ENCODE data around the gene EEF1AKMT3. TPM values are rescaled to one million over a fixed set of nuclear protein-coding genes. Genes with fewer than 3 reads are reported as not detected.

EEF1AKMT3 gene
- total RNA-seq, 2 experiments from 2014 or later, result 3.7 to 3.9 TPM

GRCh38 chr12:57740656-57741412, 31.6 kb upstream of the EEF1AKMT3 start:
- H3K4me1 Mint-ChIP-seq, result peaks cover 55% of the 10 kb centered on the region
- H3K4me3 Mint-ChIP-seq, result peak overlapping the region; percentile 94
- peaks cover 10% of the 10 kb centered on the region for H3K36me3 Mint-ChIP-seq
- H3K27me3 Mint-ChIP-seq, result no peaks in the 10 kb centered on the region
- H3K27ac Mint-ChIP-seq, result peak overlapping the region; percentile 87
- H3K9me3 Mint-ChIP-seq, result no peaks in the 10 kb centered on the region
- peak; percentile 79 for DNase-seq

GRCh38 chr12:57741413-57741789, 31.0 kb upstream of the EEF1AKMT3 start:
- Mint-ChIP-seq H3K4me3 (peak overlapping the region; percentile 94), H3K4me1 (peaks cover 58% of the 10 kb centered on the region), H3K27me3 (no peaks in the 10 kb centered on the region), H3K9me3 (no peaks in the 10 kb centered on the region), H3K27ac (peak overlapping the region; percentile 87), H3K36me3 (peaks cover 13% of the 10 kb centered on the region)
- DNase-seq, result no peak

GRCh38 chr12:57741844-57742738, 30.3 kb upstream of the EEF1AKMT3 start:
- H3K4me1 Mint-ChIP-seq, result peaks cover 54% of the 10 kb centered on the region
- no peaks in the 10 kb centered on the region for H3K27me3 Mint-ChIP-seq
- no peaks in the 10 kb centered on the region for H3K9me3 Mint-ChIP-seq
- DNase-seq, result peak; percentile 77
- H3K36me3 Mint-ChIP-seq, result peaks cover 11% of the 10 kb centered on the region
- H3K27ac Mint-ChIP-seq, result peak overlapping the region; percentile 87
- H3K4me3 Mint-ChIP-seq, result peak overlapping the region; percentile 94

GRCh38 chr12:57743769-57744168, 28.6 kb upstream of the EEF1AKMT3 start:
- Mint-ChIP-seq H3K27me3 (no peaks in the 10 kb centered on the region), H3K36me3 (peaks cover 21% of the 10 kb centered on the region), H3K4me1 (peaks cover 60% of the 10 kb centered on the region), H3K4me3 (peak overlapping the region; percentile 90), H3K27ac (peak overlapping the region; percentile 95), H3K9me3 (no peaks in the 10 kb centered on the region)
- no peak for DNase-seq

- peaks cover 59% of the 10 kb centered on the region for H3K4me1 Mint-ChIP-seq
- H3K27me3 Mint-ChIP-seq, result no peaks in the 10 kb centered on the region
Measured at GRCh38 chr12:57744194-57744776, 28.1 kb upstream of the EEF1AKMT3 start.

GRCh38 chr12:57744777-57745484, 27.5 kb upstream of the EEF1AKMT3 start, which contains the start of gene TSPAN31:
Gene TSPAN31, plus strand, starts transcription at chr12:57745039. Its CDS starts 116 bp downstream, at chr12:57745155.
- H3K27me3 Mint-ChIP-seq, result no peaks in the 10 kb centered on the region
- DNase-seq, result peak; percentile 92
- no peaks in the 10 kb centered on the region for H3K9me3 Mint-ChIP-seq
- H3K36me3 Mint-ChIP-seq, result peaks cover 27% of the 10 kb centered on the region
- H3K4me3 Mint-ChIP-seq, result peak within 1 kb of the TSS; percentile 90
- peaks cover 53% of the 10 kb centered on the region for H3K4me1 Mint-ChIP-seq
- peak within 1 kb of the TSS; percentile 95 for H3K27ac Mint-ChIP-seq

More at GRCh38 chr12:57744194-57744776, 28.1 kb upstream of the EEF1AKMT3 start:
- Mint-ChIP-seq H3K27ac (peak overlapping the region; percentile 95), H3K4me3 (peak overlapping the region; percentile 90), H3K36me3 (peaks cover 26% of the 10 kb centered on the region), H3K9me3 (no peaks in the 10 kb centered on the region)
- DNase-seq, result peak; percentile 70

- no peak for DNase-seq
- no peaks in the 10 kb centered on the region for H3K27me3 Mint-ChIP-seq
- peaks cover 55% of the 10 kb centered on the region for H3K4me1 Mint-ChIP-seq
- H3K27ac Mint-ChIP-seq, result peak overlapping the region; percentile 95
- peak overlapping the region; percentile 90 for H3K4me3 Mint-ChIP-seq
- H3K36me3 Mint-ChIP-seq, result peaks cover 31% of the 10 kb centered on the region
- no peaks in the 10 kb centered on the region for H3K9me3 Mint-ChIP-seq
Measured at GRCh38 chr12:57745485-57745881, 26.9 kb upstream of the EEF1AKMT3 start.

GRCh38 chr12:57746025-57746424, 26.4 kb upstream of the EEF1AKMT3 start:
- Mint-ChIP-seq H3K27me3 (no peaks in the 10 kb centered on the region), H3K36me3 (peaks cover 37% of the 10 kb centered on the region), H3K4me1 (peaks cover 54% of the 10 kb centered on the region), H3K4me3 (peak overlapping the region; percentile 90), H3K27ac (peak overlapping the region; percentile 95), H3K9me3 (no peaks in the 10 kb centered on the region)
- no peak for DNase-seq

- H3K27ac Mint-ChIP-seq, result peak overlapping the region; percentile 60
- H3K4me3 Mint-ChIP-seq, result no peak overlapping the region
- H3K36me3 Mint-ChIP-seq, result peaks cover 48% of the 10 kb centered on the region
- peaks cover 61% of the 10 kb centered on the region for H3K4me1 Mint-ChIP-seq
- H3K27me3 Mint-ChIP-seq, result no peaks in the 10 kb centered on the region
- H3K9me3 Mint-ChIP-seq, result no peaks in the 10 kb centered on the region
- no peak for DNase-seq
Measured at GRCh38 chr12:57749061-57749460, 23.4 kb upstream of the EEF1AKMT3 start.

- DNase-seq, result no peak
- Mint-ChIP-seq H3K9me3 (no peaks in the 10 kb centered on the region), H3K4me3 (peak overlapping the region; percentile 98), H3K27me3 (no peaks in the 10 kb centered on the region), H3K4me1 (peaks cover 52% of the 10 kb centered on the region), H3K27ac (peak overlapping the region; percentile 100), H3K36me3 (peaks cover 43% of the 10 kb centered on the region)
Measured at GRCh38 chr12:57750561-57751431, 21.6 kb upstream of the EEF1AKMT3 start.

- DNase-seq, result no peak
- peak overlapping the region; percentile 100 for H3K27ac Mint-ChIP-seq
- no peaks in the 10 kb centered on the region for H3K27me3 Mint-ChIP-seq
- H3K4me1 Mint-ChIP-seq, result peaks cover 52% of the 10 kb centered on the region
- peak overlapping the region; percentile 98 for H3K4me3 Mint-ChIP-seq
- no peaks in the 10 kb centered on the region for H3K9me3 Mint-ChIP-seq
- peaks cover 38% of the 10 kb centered on the region for H3K36me3 Mint-ChIP-seq
Measured at GRCh38 chr12:57751432-57751787, 21.0 kb upstream of the EEF1AKMT3 start.

- Mint-ChIP-seq H3K27me3 (no peaks in the 10 kb centered on the region), H3K9me3 (no peaks in the 10 kb centered on the region), H3K4me1 (peaks cover 57% of the 10 kb centered on the region), H3K4me3 (peak within 1 kb of the TSS; percentile 98), H3K36me3 (peaks cover 42% of the 10 kb centered on the region), H3K27ac (peak within 1 kb of the TSS; percentile 100)
- DNase-seq, result peak; percentile 99
Measured at GRCh38 chr12:57751788-57752667, 20.4 kb upstream of the EEF1AKMT3 start, which contains the start of gene CDK4. Gene CDK4, minus strand, starts transcription at chr12:57752310. Its CDS starts 593 bp downstream, at chr12:57751717.

GRCh38 chr12:57752668-57753000, 19.8 kb upstream of the EEF1AKMT3 start:
- Mint-ChIP-seq H3K4me3 (peak overlapping the region; percentile 98), H3K4me1 (peaks cover 54% of the 10 kb centered on the region), H3K27me3 (no peaks in the 10 kb centered on the region), H3K9me3 (no peaks in the 10 kb centered on the region), H3K36me3 (peaks cover 38% of the 10 kb centered on the region), H3K27ac (peak overlapping the region; percentile 100)
- no peak for DNase-seq

Data from activated naive CD8-positive, alpha-beta T cell treated with anti-CD3 and anti-CD28 coated beads for 36 hours (primary cell).